Transverse colon (tissue), 4 donors: ENCODE data around the gene ZBTB26. TPM values are rescaled to one million over a fixed set of nuclear protein-coding genes. Genes with fewer than 3 reads are reported as not detected.
A peak's percentile ranks its signal among the peaks of the same experiment; 100 is the strongest.

ENCODE experiments used
- DNase-seq: peaks from one replicate; pipeline ENCODE4 v3.0.0-alpha.2; 2019
- H3K27ac ChIP-seq, 4 donors: fragments of 200-600 bp; sonication (generic); 2 replicates each; pipeline ENCODE4 v1.5.1; 2016 to 2018; ENCODE audit warnings: inconsistent platforms in 4 of 4
- H3K27me3 ChIP-seq: fragments of 200-600 bp; sonication (generic); 2 replicates; pipeline ENCODE4 v1.5.1; 2017; ENCODE audit warnings: inconsistent platforms
- H3K36me3 ChIP-seq, 4 donors: fragments of 200-600 bp; sonication (generic); 2 replicates each; pipeline ENCODE4 v1.5.1; 2017 to 2019; ENCODE audit warnings: inconsistent platforms in 4 of 4
- H3K4me1 ChIP-seq, 4 donors: fragments of 200-600 bp; sonication (generic); 2 replicates each; pipeline ENCODE4 v1.5.1; 2017 to 2020; ENCODE audit warnings: inconsistent platforms in 4 of 4
- H3K4me3 ChIP-seq, 4 donors: fragments of 200-600 bp; sonication (generic); 1 replicate in 1 of 4; 2 replicates in 3 of 4; pipeline versions ENCODE4 v1.5.1 to v1.6.1; 2017 to 2019; ENCODE audit warnings: inconsistent platforms in 4 of 4
- H3K9me3 ChIP-seq, 2 donors: fragments of 200-600 bp; sonication (generic); 2 replicates each; pipeline ENCODE4 v1.5.1; 2017 to 2019; ENCODE audit warnings: inconsistent platforms in 2 of 2
- CTCF ChIP-seq, 5 experiments: fragments of 200-600 bp in 3 of 5; fragments of 450-650 bp in 2 of 5; sonication (generic) in 3 of 5; IDR thresholded peaks; 1 replicate in 2 of 5; 2 replicates in 3 of 5; pipeline ENCODE4 v1.5.1; 2016 to 2017; ENCODE audit warnings: antibody characterized with exemption in 5 of 5, inconsistent platforms in 3 of 5, mild to moderate bottlenecking in 2 of 5, moderate library complexity in 1 of 5
- EP300 ChIP-seq: sonication (generic); formaldehyde crosslinking; IDR thresholded peaks from one replicate; pipeline ENCODE4 v1.6.1; 2017; ENCODE audit warnings: antibody characterized with exemption, low read depth
- POLR2A ChIP-seq: fragments of 450-650 bp; IDR thresholded peaks from one replicate; pipeline ENCODE4 v1.6.1; 2016; ENCODE audit warnings: antibody characterized with exemption, mild to moderate bottlenecking, moderate library complexity
- POLR2AphosphoS5 ChIP-seq, 3 donors: sonication (generic); formaldehyde crosslinking; IDR thresholded peaks; one replicate each; pipeline ENCODE4 v1.6.1; 2016; ENCODE audit warnings: antibody characterized with exemption in 3 of 3
- WGBS, 2 donors: methylation state at CpG; one replicate each; pipeline ENCODE4 v1.1.5; 2018; ENCODE audit warnings: low coverage in 1 of 2; 5-methylcytosine and 5-hydroxymethylcytosine counted together
- in situ Hi-C, 4 donors: fragments of 200-750 bp; cut with MboI; loops; one replicate each; pipeline versions ENCODE4 v1.15.0 to v1.15.1; 2017; ENCODE audit warnings: low sequenced_read_pairs in 3 of 4, low pct_ligation_motif_present in 1 of 4, low pct_unique_long_range_greater_than_20kb in 1 of 4
- intact Hi-C: fragments of 100-400 bp; cut with DNase I; formaldehyde crosslinking; loops from one replicate; pipeline ENCODE4 v1.15.1; 2023; ENCODE audit warnings: low total_unique reads
- total RNA-seq, 4 donors: library from RNA; depleted of rRNA; stranded (reverse); fragments of >200 nt; gene quantifications; one replicate each; pipeline ENCODE4 v1.1.0, GENCODE V29; 2016

The ZBTB26 gene
- total RNA-seq, 4 donors from 2014 or later = 6.7 to 18.5 (median 8.0) TPM

GRCh38 chr9:122936464-122936863, 5.2 kb upstream of the ZBTB26 start:
- intact Hi-C loops (no loop called here), in situ Hi-C loops (no loop called here)
- Histone ChIP-seq H3K9me3 (no peaks in the 10 kb centered on the region), H3K4me3 (no peak overlapping the region), H3K4me1 (peaks cover 6 to 23% (median 11%) of the 10 kb centered on the region in 4 donors), H3K27ac (no peak overlapping the region), H3K27me3 (no peaks in the 10 kb centered on the region), H3K36me3 (peaks cover 0 to 15% (median 1%) of the 10 kb centered on the region in 4 donors)
- no peak for DNase-seq
- TF ChIP-seq EP300 = no peak
- TF ChIP-seq POLR2AphosphoS5 (IDR thresholded peaks at IDR 0.05) = no peak
- no peak for TF ChIP-seq CTCF (IDR thresholded peaks at IDR 0.05)
- TF ChIP-seq POLR2A = no peak
- 81 to 90% methylated on average over 5 of the region's 5 CpGs for WGBS, 2 donors

- intact Hi-C loops (no loop called here), in situ Hi-C loops (no loop called here)
Observed at GRCh38 chr9:122930541-122931225, 629 bp downstream of the ZBTB26 start.

GRCh38 chr9:122929796-122930354, 1.4 kb downstream of the ZBTB26 start:
- no peaks in the 10 kb centered on the region for H3K36me3 ChIP-seq
- intact Hi-C loops = no loop called here
- no peaks in the 10 kb centered on the region for H3K27me3 ChIP-seq
- peaks cover 6 to 35% (median 23%) of the 10 kb centered on the region in 4 donors for H3K4me1 ChIP-seq
- no peak for DNase-seq
- in situ Hi-C loops = no loop called here
- no peak overlapping the region for H3K27ac ChIP-seq
- H3K9me3 ChIP-seq = no peaks in the 10 kb centered on the region
- no peak overlapping the region for H3K4me3 ChIP-seq
- TF ChIP-seq POLR2A (no peak), CTCF (IDR thresholded peaks at IDR 0.05) (no peak), EP300 (no peak)
- WGBS, 2 donors = 81% methylated on average over 1 of the region's 1 CpG; no CpG with 5 or more reads in 1 of the 2 donors

More at GRCh38 chr9:122930541-122931225, 629 bp downstream of the ZBTB26 start:
- Histone ChIP-seq H3K9me3 (no peaks in the 10 kb centered on the region), H3K4me3 (peak overlapping the region; percentile 85 to 95 (median 89)), H3K36me3 (no peaks in the 10 kb centered on the region), H3K27ac (peak overlapping the region; percentile 87 to 92 (median 90)), H3K27me3 (no peaks in the 10 kb centered on the region), H3K4me1 (peaks cover 6 to 35% (median 23%) of the 10 kb centered on the region in 4 donors)
- no peak for DNase-seq
- TF ChIP-seq CTCF (IDR thresholded peaks at IDR 0.05) (no peak), EP300 (no peak), POLR2A (no peak), POLR2AphosphoS5 (IDR thresholded peaks at IDR 0.05) (no peak)
- whole genome bisulfite sequencing, 2 donors = 28 to 38% methylated on average over 5 to 10 of the region's 10 CpGs

GRCh38 chr9:122923947-122924346, 7.4 kb downstream of the ZBTB26 start:
- in situ Hi-C loops (no loop called here), intact Hi-C loops (no loop called here)
- H3K9me3 ChIP-seq = no peaks in the 10 kb centered on the region
- no peaks in the 10 kb centered on the region for H3K4me1 ChIP-seq
- no peak overlapping the region for H3K27ac ChIP-seq
- WGBS, 2 donors = 85 to 93% methylated on average over 3 of the region's 3 CpGs
- H3K27me3 ChIP-seq = no peaks in the 10 kb centered on the region
- TF ChIP-seq EP300 (no peak), POLR2A (no peak), CTCF (IDR thresholded peaks at IDR 0.05) (no peak), POLR2AphosphoS5 (IDR thresholded peaks at IDR 0.05) (no peak)
- no peak for DNase-seq
- peaks cover 0 to 5% (median 0%) of the 10 kb centered on the region in 4 donors for H3K36me3 ChIP-seq
- no peak overlapping the region for H3K4me3 ChIP-seq
